GM19238 (cell line): ENCODE data around the gene DIP2A.
A peak's percentile ranks its signal among the peaks of the same experiment; 100 is the strongest.
"Not testable (repeated sequence)": the region's sequence is repeated elsewhere in the genome, so short reads cannot be mapped to it uniquely, and the experiment has no call there.

Experiments
- DNase-seq: peaks from one replicate; pipeline ENCODE4 v3.0.0; 2011; ENCODE audit warnings: low spot score; ENCODE audit not compliant: insufficient read length

Gene DIP2A

GRCh38 chr21:46554431-46555224 lies 95.9 kb downstream of the DIP2A start:
- DNase-seq: no peak

GRCh38 chr21:46555225-46555617 lies 96.5 kb downstream of the DIP2A start:
- DNase-seq: no peak

GRCh38 chr21:46555678-46556077 lies 97.0 kb downstream of the DIP2A start:
- no peak for DNase-seq

GRCh38 chr21:46556802-46557201 lies 98.1 kb downstream of the DIP2A start:
- no peak for DNase-seq

GRCh38 chr21:46557469-46557868 lies 98.8 kb downstream of the DIP2A start:
- DNase-seq: no peak

GRCh38 chr21:46557919-46558392 lies 99.3 kb downstream of the DIP2A start:
- DNase-seq: no peak

GRCh38 chr21:46559291-46559983 lies 100.7 kb downstream of the DIP2A start:
- peak; percentile 42 for DNase-seq

- DNase-seq: no peak
These were observed 102.1 kb downstream of the DIP2A start for GRCh38 chr21:46560568-46561444.

GRCh38 chr21:46561445-46562090 lies 102.9 kb downstream of the DIP2A start:
- no peak for DNase-seq

- no peak for DNase-seq
These were observed 103.8 kb downstream of the DIP2A start for GRCh38 chr21:46562472-46562871.

- DNase-seq: no peak
These were observed 104.4 kb downstream of the DIP2A start for GRCh38 chr21:46562964-46563607.

GRCh38 chr21:46564391-46564790 lies 105.7 kb downstream of the DIP2A start:
- DNase-seq: no peak

GRCh38 chr21:46567348-46567747 lies 108.7 kb downstream of the DIP2A start:
- no peak for DNase-seq

- no peak for DNase-seq
These were observed 109.9 kb downstream of the DIP2A start for GRCh38 chr21:46568562-46568961.

- DNase-seq: no peak
These were observed 110.4 kb downstream of the DIP2A start for GRCh38 chr21:46569081-46569480.

- DNase-seq: no peak
These were observed 111.4 kb downstream of the DIP2A start for GRCh38 chr21:46570119-46570518.

GRCh38 chr21:46570631-46571030 lies 111.9 kb downstream of the DIP2A start:
- DNase-seq: no peak

- DNase-seq: no peak
These were observed 114.2 kb downstream of the DIP2A start for GRCh38 chr21:46572850-46573249.

GRCh38 chr21:46577786-46578185 lies 119.1 kb downstream of the DIP2A start:
- DNase-seq: not testable (repeated sequence)

- not testable (repeated sequence) for DNase-seq
These were observed 120.7 kb downstream of the DIP2A start for GRCh38 chr21:46579394-46579793.
